Activated T-helper 1 cell treated with anti-CD3 and anti-CD28 coated beads, Interleukin-12 subunit alpha, Interleukin-12 subunit beta, Interleukin-2, Interleukin-4 antibody, amounts not matched to agents 30 ng/mL and 10 ng/mL and 1 ng/mL, durations not matched to agents 14 hours and 24 hours and 36 hours (primary cell): Measurements from ENCODE around the gene GPR31. TPM values are rescaled to one million over a fixed set of nuclear protein-coding genes. Genes with fewer than 3 reads are reported as not detected.

Source experiments
- DNase-seq: peaks from one replicate; pipeline ENCODE4 v3.0.0; 2021; ENCODE audit warnings: low spot score
- H3K27ac Mint-ChIP-seq: one replicate; pipeline ENCODE4 v1.8.0; 2021; ENCODE audit warnings: mild to moderate bottlenecking, mixed read lengths
- H3K27me3 Mint-ChIP-seq: one replicate; pipeline ENCODE4 v1.8.0; 2022; ENCODE audit warnings: mild to moderate bottlenecking, moderate library complexity, mixed read lengths; ENCODE audit not compliant: insufficient read depth
- H3K36me3 Mint-ChIP-seq: one replicate; pipeline ENCODE4 v1.8.0; 2021; ENCODE audit warnings: low read depth, mixed read lengths
- H3K4me1 Mint-ChIP-seq: one replicate; pipeline ENCODE4 v1.8.0; 2021; ENCODE audit warnings: low read depth, mixed read lengths
- H3K4me3 Mint-ChIP-seq: one replicate; pipeline ENCODE4 v1.8.0; 2021; ENCODE audit warnings: mild to moderate bottlenecking, moderate library complexity, mixed read lengths
- H3K9me3 Mint-ChIP-seq: one replicate; pipeline ENCODE4 v1.8.0; 2021; ENCODE audit warnings: mixed read lengths
- intact Hi-C: fragments of 100-400 bp; cut with micrococcal nuclease; formaldehyde crosslinking; loops from one replicate; pipeline ENCODE4 v1.15.1; 2024
- total RNA-seq: library from RNA; stranded (reverse); gene quantifications from 2 replicates; pipeline ENCODE4 v1.2.3, GENCODE V29; 2022

Gene GPR31
- total RNA-seq, 1 donor from 2014 or later, result not detected

- H3K27ac Mint-ChIP-seq, result no peak overlapping the region
Measured at GRCh38 chr6:167118006-167118405, 39.8 kb downstream of the GPR31 start.

GRCh38 chr6:167116838-167117228, 40.9 kb downstream of the GPR31 start:
- no peak for DNase-seq
- no peaks in the 10 kb centered on the region for H3K4me1 Mint-ChIP-seq
- H3K27me3 Mint-ChIP-seq, result peaks cover 8% of the 10 kb centered on the region
- intact Hi-C loops, result no loop called here
- H3K27ac Mint-ChIP-seq, result no peak overlapping the region
- H3K36me3 Mint-ChIP-seq, result no peaks in the 10 kb centered on the region
- no peaks in the 10 kb centered on the region for H3K9me3 Mint-ChIP-seq
- no peak overlapping the region for H3K4me3 Mint-ChIP-seq

More at GRCh38 chr6:167118006-167118405, 39.8 kb downstream of the GPR31 start:
- no peaks in the 10 kb centered on the region for H3K9me3 Mint-ChIP-seq
- peaks cover 3% of the 10 kb centered on the region for H3K27me3 Mint-ChIP-seq
- no peaks in the 10 kb centered on the region for H3K4me1 Mint-ChIP-seq
- H3K36me3 Mint-ChIP-seq, result no peaks in the 10 kb centered on the region
- H3K4me3 Mint-ChIP-seq, result no peak overlapping the region
- intact Hi-C loops, result no loop called here
- no peak for DNase-seq

GRCh38 chr6:167116109-167116837, 41.5 kb downstream of the GPR31 start:
- no peaks in the 10 kb centered on the region for H3K36me3 Mint-ChIP-seq
- H3K4me3 Mint-ChIP-seq, result no peak overlapping the region
- no peaks in the 10 kb centered on the region for H3K4me1 Mint-ChIP-seq
- H3K27me3 Mint-ChIP-seq, result peaks cover 6% of the 10 kb centered on the region
- no peak for DNase-seq
- no peak overlapping the region for H3K27ac Mint-ChIP-seq
- H3K9me3 Mint-ChIP-seq, result no peaks in the 10 kb centered on the region
- intact Hi-C loops, result no loop called here

GRCh38 chr6:167115054-167115453, 42.7 kb downstream of the GPR31 start:
- Mint-ChIP-seq H3K27ac (no peak overlapping the region), H3K4me3 (no peak overlapping the region), H3K36me3 (no peaks in the 10 kb centered on the region), H3K4me1 (no peaks in the 10 kb centered on the region), H3K9me3 (no peaks in the 10 kb centered on the region), H3K27me3 (peaks cover 6% of the 10 kb centered on the region)
- intact Hi-C loops, result no loop called here
- no peak for DNase-seq

- Mint-ChIP-seq H3K27ac (no peak overlapping the region), H3K27me3 (peaks cover 8% of the 10 kb centered on the region), H3K4me1 (no peaks in the 10 kb centered on the region), H3K36me3 (no peaks in the 10 kb centered on the region), H3K4me3 (no peak overlapping the region), H3K9me3 (no peaks in the 10 kb centered on the region)
- intact Hi-C loops, result no loop called here
- DNase-seq, result no peak
Measured at GRCh38 chr6:167113935-167114910, 43.6 kb downstream of the GPR31 start.

- intact Hi-C loops, result no loop called here
- Mint-ChIP-seq H3K27ac (no peak overlapping the region), H3K36me3 (no peaks in the 10 kb centered on the region), H3K4me3 (no peak overlapping the region), H3K4me1 (no peaks in the 10 kb centered on the region), H3K27me3 (peaks cover 10% of the 10 kb centered on the region), H3K9me3 (no peaks in the 10 kb centered on the region)
- DNase-seq, result no peak
Measured at GRCh38 chr6:167113047-167113754, 44.6 kb downstream of the GPR31 start.

- Mint-ChIP-seq H3K4me1 (no peaks in the 10 kb centered on the region), H3K36me3 (no peaks in the 10 kb centered on the region), H3K4me3 (no peak overlapping the region), H3K27ac (no peak overlapping the region), H3K27me3 (peaks cover 10% of the 10 kb centered on the region), H3K9me3 (no peaks in the 10 kb centered on the region)
- intact Hi-C loops, result no loop called here
- DNase-seq, result no peak
Measured at GRCh38 chr6:167112421-167112820, 45.4 kb downstream of the GPR31 start.

- H3K36me3 Mint-ChIP-seq, result no peaks in the 10 kb centered on the region
- H3K27ac Mint-ChIP-seq, result no peak overlapping the region
- H3K9me3 Mint-ChIP-seq, result no peaks in the 10 kb centered on the region
- intact Hi-C loops, result no loop called here
- no peak overlapping the region for H3K4me3 Mint-ChIP-seq
- H3K27me3 Mint-ChIP-seq, result peaks cover 10% of the 10 kb centered on the region
- H3K4me1 Mint-ChIP-seq, result no peaks in the 10 kb centered on the region
- no peak for DNase-seq
Measured at GRCh38 chr6:167111597-167111996, 46.2 kb downstream of the GPR31 start.

- Mint-ChIP-seq H3K27ac (no peak overlapping the region), H3K9me3 (no peaks in the 10 kb centered on the region), H3K27me3 (peaks cover 12% of the 10 kb centered on the region), H3K36me3 (no peaks in the 10 kb centered on the region), H3K4me1 (no peaks in the 10 kb centered on the region), H3K4me3 (no peak overlapping the region)
- no peak for DNase-seq
- intact Hi-C loops, result no loop called here
Measured at GRCh38 chr6:167109651-167110050, 48.1 kb downstream of the GPR31 start.

GRCh38 chr6:167108278-167108677, 49.5 kb downstream of the GPR31 start:
- H3K4me1 Mint-ChIP-seq, result peaks cover 3% of the 10 kb centered on the region

GRCh38 chr6:167107787-167108186, 50.0 kb downstream of the GPR31 start:
- Mint-ChIP-seq H3K4me3 (no peak overlapping the region), H3K36me3 (no peaks in the 10 kb centered on the region), H3K27ac (no peak overlapping the region), H3K27me3 (peaks cover 14% of the 10 kb centered on the region), H3K4me1 (peaks cover 8% of the 10 kb centered on the region), H3K9me3 (no peaks in the 10 kb centered on the region)
- intact Hi-C loops, result no loop called here
- DNase-seq, result no peak

More at GRCh38 chr6:167108278-167108677, 49.5 kb downstream of the GPR31 start:
- no peaks in the 10 kb centered on the region for H3K9me3 Mint-ChIP-seq
- no peak overlapping the region for H3K4me3 Mint-ChIP-seq
- H3K27me3 Mint-ChIP-seq, result peaks cover 14% of the 10 kb centered on the region
- intact Hi-C loops, result no loop called here
- H3K36me3 Mint-ChIP-seq, result no peaks in the 10 kb centered on the region
- no peak for DNase-seq
- H3K27ac Mint-ChIP-seq, result no peak overlapping the region

- Mint-ChIP-seq H3K36me3 (no peaks in the 10 kb centered on the region), H3K9me3 (no peaks in the 10 kb centered on the region), H3K4me3 (no peak overlapping the region), H3K27ac (no peak overlapping the region), H3K27me3 (peaks cover 8% of the 10 kb centered on the region), H3K4me1 (peaks cover 11% of the 10 kb centered on the region)
- DNase-seq, result no peak
- intact Hi-C loops, result no loop called here
Measured at GRCh38 chr6:167106406-167106805, 51.4 kb downstream of the GPR31 start.
